ENCODE results near the gene TMEM182.

Gene TMEM182

DNA sequence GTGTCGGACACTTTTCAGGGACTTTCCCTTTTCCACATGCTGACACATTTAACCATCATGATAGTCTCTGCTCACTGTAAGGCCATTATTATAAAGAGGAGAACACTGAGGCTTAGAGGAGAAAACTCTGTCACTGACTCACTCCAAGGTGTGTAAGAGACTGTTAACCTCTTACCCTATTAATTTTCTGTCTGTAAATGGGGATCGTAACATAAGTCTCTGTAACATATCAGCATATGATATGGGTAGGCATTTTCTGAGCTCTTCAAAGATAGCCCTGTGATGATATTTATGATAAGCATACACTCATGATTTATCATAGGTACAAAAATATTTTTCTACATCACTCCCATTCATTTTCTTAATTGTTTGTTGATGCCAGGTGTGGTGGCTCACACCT is 36.4 kb downstream of the TMEM182 start:
- Histone ChIP-seq H3K27me3 (ENCODE audit: low read depth, low read length) (no peaks in the 10 kb centered on the region), H3K4me3 (ENCODE audit: low read length) (no peak overlapping the region), H3K9ac (ENCODE audit: low read length) (no peak overlapping the region), H3K4me2 (ENCODE audit: low read length) (no peak overlapping the region), H2AFZ (ENCODE audit: low read depth, low read length) (no peak overlapping the region), H4K20me1 (ENCODE audit: insufficient read depth, low read length) (no peaks in the 10 kb centered on the region), H3K79me2 (ENCODE audit: low read length) (no peaks in the 10 kb centered on the region), H3K4me1 (ENCODE audit: low read length) (peaks cover 3% of the 10 kb centered on the region), H3K27ac (ENCODE audit: low read length) (no peak overlapping the region), H3K36me3 (replicated peaks; ENCODE audit: low read depth, low read length) (peaks cover 18% of the 10 kb centered on the region), H3K9me3 (ENCODE audit: insufficient read depth, low read length) (0 out of 2 replicates have a peak, but pooled peaks cover 2% of the 10 kb centered on the region)
- TF ChIP-seq, protein P1, sequence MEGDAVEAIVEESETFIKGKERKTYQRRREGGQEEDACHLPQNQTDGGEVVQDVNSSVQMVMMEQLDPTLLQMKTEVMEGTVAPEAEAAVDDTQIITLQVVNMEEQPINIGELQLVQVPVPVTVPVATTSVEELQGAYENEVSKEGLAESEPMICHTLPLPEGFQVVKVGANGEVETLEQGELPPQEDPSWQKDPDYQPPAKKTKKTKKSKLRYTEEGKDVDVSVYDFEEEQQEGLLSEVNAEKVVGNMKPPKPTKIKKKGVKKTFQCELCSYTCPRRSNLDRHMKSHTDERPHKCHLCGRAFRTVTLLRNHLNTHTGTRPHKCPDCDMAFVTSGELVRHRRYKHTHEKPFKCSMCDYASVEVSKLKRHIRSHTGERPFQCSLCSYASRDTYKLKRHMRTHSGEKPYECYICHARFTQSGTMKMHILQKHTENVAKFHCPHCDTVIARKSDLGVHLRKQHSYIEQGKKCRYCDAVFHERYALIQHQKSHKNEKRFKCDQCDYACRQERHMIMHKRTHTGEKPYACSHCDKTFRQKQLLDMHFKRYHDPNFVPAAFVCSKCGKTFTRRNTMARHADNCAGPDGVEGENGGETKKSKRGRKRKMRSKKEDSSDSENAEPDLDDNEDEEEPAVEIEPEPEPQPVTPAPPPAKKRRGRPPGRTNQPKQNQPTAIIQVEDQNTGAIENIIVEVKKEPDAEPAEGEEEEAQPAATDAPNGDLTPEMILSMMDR (IDR thresholded peaks at IDR 0.05; ENCODE audit: low read depth, low read length), result no peak
- no peak for TF ChIP-seq EZH2phosphoT487 (IDR thresholded peaks at IDR 0.05; ENCODE audit: low read depth)

DNA sequence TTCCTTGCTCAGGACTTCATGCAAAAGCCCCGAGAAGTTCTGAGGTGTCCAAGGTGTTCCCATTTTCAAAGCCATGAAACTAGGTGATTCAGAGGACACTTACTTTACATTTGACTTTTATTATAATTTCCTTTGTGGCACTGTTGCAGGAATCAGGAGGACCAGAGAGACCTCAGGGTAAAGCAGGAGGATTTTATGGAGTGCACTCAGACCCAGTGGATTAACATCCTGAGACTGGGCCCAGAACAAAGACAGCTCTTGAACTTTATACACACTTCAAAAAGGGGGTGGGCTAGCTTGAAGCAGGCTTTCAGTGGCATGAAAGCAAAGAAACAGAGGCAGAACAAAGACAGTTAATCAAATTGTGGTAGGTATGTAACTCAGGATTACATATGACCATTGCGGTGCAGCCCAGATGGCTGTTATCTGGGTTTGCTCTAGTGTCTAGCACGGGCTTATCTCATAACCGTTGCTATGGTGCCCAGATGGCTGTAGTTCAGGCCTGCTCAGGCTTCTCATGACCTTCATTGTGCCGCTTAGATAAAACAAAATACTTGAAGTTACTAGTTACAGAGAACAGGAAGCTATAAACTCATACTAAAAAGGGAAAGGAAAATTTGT is 39.4 kb downstream of the TMEM182 start:
- Histone ChIP-seq H4K20me1 (ENCODE audit: insufficient read depth, low read length) (no peaks in the 10 kb centered on the region), H3K4me2 (ENCODE audit: low read length) (no peak overlapping the region), H3K4me3 (ENCODE audit: low read length) (no peak overlapping the region), H2AFZ (ENCODE audit: low read depth, low read length) (no peak overlapping the region), H3K4me1 (ENCODE audit: low read length) (peaks cover 7% of the 10 kb centered on the region), H3K79me2 (ENCODE audit: low read length) (no peaks in the 10 kb centered on the region), H3K27me3 (ENCODE audit: low read depth, low read length) (no peaks in the 10 kb centered on the region), H3K9me3 (ENCODE audit: insufficient read depth, low read length) (0 out of 2 replicates have a peak, but pooled peaks cover 2% of the 10 kb centered on the region), H3K27ac (ENCODE audit: low read length) (no peak overlapping the region), H3K36me3 (replicated peaks; ENCODE audit: low read depth, low read length) (peaks cover 18% of the 10 kb centered on the region), H3K9ac (ENCODE audit: low read length) (no peak overlapping the region)
- no peak for TF ChIP-seq EZH2phosphoT487 (IDR thresholded peaks at IDR 0.05; ENCODE audit: low read depth)
- TF ChIP-seq, protein P1 (IDR thresholded peaks at IDR 0.05; ENCODE audit: low read depth, low read length), result no peak

DNA sequence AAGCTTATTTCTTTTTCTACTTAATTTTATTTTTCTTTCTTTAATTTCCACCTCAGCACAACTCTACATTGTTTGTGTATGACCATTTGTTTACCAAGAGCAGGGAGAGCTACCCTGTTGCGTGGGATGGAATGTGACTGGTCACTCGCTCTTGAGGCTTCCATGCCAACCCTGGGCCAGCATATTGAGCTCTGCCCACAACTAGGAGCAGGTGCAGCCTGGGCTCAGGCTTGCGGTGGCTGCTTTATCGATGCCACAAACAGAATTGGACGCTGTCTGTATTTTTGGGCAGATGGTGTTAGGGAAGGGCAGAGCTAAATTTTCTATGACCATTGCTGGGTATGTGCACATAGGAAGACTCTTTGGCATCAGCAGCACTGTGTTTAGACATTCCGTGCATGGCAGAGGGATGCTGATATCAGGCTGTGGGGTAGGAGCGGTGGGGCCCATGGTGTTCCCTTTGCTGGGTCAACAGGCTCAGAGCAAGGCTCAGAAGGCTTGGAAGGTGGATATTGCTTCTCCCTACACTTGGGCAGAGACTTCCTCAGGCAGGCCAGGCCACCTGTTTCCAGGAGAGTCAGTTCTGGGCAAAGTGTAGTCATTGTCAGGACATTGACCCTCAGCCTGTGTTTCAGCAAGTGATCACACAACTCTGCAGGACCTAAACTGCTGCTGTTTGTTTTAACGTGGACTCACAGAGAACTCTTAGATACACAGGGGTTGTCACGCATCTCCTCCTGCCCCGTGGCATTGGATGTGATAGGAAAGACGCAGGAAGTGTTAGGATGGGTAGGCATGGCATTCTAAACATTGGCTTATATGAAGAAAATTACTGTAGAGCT is 40.2 kb downstream of the TMEM182 start:
- no peak overlapping the region for H3K27ac ChIP-seq (ENCODE audit: low read length)
- H2AFZ ChIP-seq (ENCODE audit: low read depth, low read length), result no peak overlapping the region
- peaks cover 7% of the 10 kb centered on the region for H3K4me1 ChIP-seq (ENCODE audit: low read length)
- peaks cover 18% of the 10 kb centered on the region for H3K36me3 ChIP-seq (replicated peaks; ENCODE audit: low read depth, low read length)
- no peak for TF ChIP-seq EZH2phosphoT487 (IDR thresholded peaks at IDR 0.05; ENCODE audit: low read depth)
- TF ChIP-seq, protein P1 (IDR thresholded peaks at IDR 0.05; ENCODE audit: low read depth, low read length), result no peak
- no peak overlapping the region for H3K9ac ChIP-seq (ENCODE audit: low read length)
- H3K9me3 ChIP-seq (ENCODE audit: insufficient read depth, low read length), result 0 out of 2 replicates have a peak, but pooled peaks cover 2% of the 10 kb centered on the region
- no peak overlapping the region for H3K4me2 ChIP-seq (ENCODE audit: low read length)
- no peak overlapping the region for H3K4me3 ChIP-seq (ENCODE audit: low read length)
- H3K27me3 ChIP-seq (ENCODE audit: low read depth, low read length), result no peaks in the 10 kb centered on the region
- H3K79me2 ChIP-seq (ENCODE audit: low read length), result no peaks in the 10 kb centered on the region
- no peaks in the 10 kb centered on the region for H4K20me1 ChIP-seq (ENCODE audit: insufficient read depth, low read length)

Data from OCI-LY3 (cell line).